Stimulated activated CD8-positive, alpha-beta memory T cell treated with anti-CD3 and anti-CD28 coated beads, Interleukin-7, amount 100 ng/mL, for 4 hours (primary cell): ENCODE results near the gene ZMYM4.
"Not testable (repeated sequence)": the region's sequence is repeated elsewhere in the genome, so short reads cannot be mapped to it uniquely, and the experiment has no call there.

Source experiments
- DNase-seq, 2 donors: peaks; one replicate each; pipeline ENCODE4 v3.0.0-alpha.2; 2020; ENCODE audit warnings: low read depth in 2 of 2

Gene ZMYM4

DNA sequence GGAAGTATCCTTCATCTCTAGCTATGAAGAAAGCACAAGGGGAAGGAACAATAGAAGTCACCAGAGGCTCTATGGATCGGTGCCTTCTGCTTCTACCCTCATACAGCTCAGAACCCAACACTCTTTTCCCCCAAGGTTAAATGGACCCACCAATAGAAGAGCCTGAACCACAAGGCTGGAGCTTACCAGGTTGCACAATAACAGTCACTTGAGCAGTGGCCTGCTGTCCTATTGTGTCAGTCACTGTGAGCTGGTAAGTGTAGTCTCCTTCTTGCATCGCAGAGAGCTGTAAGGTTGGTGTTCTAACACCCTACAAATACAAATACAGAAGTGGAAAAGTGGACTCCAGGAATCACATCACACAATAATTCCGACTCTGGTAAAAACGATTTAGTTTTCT is 185.7 kb downstream of the ZMYM4 start:
- no peak for DNase-seq

DNA sequence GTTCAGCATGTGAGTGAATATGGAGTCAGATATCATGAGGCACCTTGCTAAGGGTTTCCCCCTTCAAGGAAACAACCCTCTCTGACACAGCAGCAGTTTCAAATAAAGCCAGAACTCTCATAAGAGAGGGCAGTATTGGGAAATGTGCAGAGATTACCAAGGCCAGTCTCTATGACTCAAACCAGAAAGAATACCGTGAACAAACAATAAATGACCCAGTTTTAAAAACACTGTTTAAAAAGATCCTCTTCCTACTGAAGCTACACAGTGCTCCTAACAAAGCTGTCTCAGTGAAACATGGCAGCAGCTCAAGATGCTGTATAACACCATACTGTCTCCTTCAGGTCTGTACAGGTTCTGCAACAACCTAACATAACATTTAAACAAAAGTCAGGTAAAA is 186.1 kb downstream of the ZMYM4 start:
- DNase-seq, result no peak

DNA sequence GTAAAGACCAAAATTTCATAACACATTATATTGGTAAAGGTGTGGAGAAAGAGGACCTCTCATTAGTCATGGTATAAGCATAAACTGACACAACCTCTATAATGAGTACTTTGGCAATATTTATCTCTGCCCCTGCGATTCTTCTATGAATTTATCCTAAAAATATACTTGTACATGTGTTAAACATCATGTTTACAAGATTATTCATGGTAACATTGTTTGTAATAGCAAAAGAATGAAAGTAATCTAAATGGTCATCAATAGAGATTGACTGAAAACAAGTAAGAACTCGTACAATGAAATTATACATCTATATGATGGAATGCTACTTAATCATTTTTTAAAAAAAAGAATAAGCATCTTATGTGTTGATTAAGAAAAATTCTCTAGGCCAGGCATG is 192.3 kb downstream of the ZMYM4 start:
- DNase-seq, result no peak

DNA sequence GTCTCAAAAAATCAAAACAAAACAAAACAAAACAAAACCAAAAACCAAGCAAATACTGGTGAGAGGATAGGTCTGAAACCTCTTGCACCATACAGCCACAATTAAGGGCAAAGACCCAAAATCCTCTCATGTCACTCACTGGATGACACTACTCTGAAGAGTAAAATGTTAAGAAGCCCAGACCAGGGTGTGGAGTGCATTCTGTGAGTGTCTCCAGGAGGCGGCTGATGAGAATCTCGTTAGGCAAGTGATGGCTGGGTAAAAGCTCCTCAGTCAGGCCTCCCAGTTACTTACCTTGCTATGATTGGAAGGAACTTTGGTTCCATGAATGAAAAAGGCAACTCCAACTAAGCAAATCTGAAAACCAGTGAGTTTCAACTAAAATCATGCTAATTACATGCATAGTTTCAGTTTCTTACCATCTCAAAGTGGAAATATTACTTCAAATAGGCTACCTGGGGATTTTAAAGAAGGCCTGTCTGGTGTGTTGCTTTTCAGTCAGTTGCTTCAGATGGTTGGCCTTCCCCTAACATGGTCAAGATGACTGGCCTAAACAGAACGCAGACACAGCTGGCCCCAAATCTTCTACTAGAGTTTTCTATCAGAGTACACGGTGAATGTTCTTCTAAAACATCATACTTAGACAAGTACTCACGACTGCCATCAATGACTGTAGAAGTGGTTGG is 193.6 kb downstream of the ZMYM4 start:
- DNase-seq, result no peak

DNA sequence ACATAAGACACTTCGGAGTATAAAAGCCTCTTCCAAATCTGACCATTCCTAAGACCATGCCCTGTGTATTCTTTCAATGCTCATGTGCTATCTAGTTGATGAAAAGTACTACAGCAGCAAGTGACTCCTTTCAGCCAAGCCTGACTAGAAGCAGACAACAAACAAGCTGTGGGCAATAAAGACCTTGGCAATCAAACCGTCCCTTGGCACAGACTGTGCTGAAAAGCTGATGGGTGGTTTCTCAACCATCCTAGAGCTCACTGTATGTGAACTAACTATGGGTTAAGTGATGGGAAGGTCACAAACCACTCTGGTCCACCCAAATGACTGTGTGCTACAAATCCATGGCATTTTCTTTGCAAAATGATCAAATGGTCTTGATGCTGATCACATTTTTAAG is 194.7 kb downstream of the ZMYM4 start:
- DNase-seq, result no peak

DNA sequence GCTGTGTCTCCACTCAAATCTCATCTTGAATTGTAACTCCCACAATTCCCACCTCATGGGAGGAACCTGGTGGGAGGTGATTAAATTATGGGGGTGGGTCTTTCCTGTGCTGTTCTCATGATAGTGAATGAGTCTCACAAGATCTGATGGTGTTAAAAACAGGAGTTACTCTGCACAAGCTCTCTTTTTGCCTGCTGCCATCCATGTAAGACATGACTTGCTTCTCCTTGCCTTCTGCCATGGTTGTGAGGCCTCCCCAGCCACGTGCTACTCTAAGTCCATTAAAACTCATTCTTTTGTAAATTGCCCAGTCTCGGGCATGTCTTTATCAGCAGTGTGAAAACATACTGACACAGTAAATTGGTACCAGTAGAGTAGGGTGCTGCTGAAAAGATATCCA is 195.2 kb downstream of the ZMYM4 start:
- not testable (repeated sequence) for DNase-seq

DNA sequence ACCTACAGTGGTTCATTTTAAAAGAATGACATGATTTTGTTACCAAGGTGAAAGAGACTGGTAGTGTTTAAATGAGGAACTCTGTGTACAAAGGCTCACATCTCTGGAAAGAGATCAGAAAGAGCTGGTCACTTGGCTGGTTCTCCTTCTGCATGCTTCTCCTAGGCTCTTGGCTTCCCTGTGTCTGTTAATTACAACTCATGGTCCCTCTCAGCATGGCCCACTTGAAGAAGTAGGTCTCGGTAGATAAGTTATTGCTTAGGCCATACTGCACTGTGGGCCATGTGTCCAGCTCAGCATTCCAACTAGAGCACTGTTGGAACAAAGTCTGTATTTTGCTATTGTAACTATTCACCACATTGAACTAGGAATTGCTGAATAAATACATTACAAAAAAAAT is 197.6 kb downstream of the ZMYM4 start:
- DNase-seq, result no peak

DNA sequence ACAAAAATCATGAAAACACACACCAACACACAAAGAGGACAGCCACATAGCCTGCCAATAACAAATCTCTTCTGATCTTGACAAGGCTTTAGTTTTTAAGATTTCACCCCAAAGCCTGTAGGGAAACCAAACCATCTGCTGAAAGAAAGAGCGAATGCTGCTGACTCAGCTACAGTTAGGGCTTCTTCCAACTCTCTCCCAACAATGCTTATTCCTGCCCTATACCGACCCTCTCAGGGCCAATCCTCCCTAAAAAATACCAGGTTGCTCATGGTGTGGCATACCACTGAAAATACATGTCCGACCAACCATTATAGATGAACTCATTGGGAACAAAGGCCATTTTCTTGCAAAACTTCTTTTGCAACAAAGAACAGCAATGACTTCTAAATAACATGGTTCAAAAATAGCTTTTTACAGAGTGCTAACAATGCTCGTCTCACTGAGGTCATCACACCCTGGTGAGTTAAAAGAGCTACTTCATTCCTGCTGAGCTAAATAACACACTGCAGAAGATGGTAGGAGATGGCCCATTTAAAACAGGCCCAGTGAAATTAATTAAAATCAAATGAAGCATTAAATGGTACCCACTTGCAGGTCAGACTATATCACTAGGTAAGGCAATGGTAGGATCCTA is 202.6 kb downstream of the ZMYM4 start:
- no peak for DNase-seq
